ENCODE data around the gene DAB1.

DAB1 gene

DNA sequence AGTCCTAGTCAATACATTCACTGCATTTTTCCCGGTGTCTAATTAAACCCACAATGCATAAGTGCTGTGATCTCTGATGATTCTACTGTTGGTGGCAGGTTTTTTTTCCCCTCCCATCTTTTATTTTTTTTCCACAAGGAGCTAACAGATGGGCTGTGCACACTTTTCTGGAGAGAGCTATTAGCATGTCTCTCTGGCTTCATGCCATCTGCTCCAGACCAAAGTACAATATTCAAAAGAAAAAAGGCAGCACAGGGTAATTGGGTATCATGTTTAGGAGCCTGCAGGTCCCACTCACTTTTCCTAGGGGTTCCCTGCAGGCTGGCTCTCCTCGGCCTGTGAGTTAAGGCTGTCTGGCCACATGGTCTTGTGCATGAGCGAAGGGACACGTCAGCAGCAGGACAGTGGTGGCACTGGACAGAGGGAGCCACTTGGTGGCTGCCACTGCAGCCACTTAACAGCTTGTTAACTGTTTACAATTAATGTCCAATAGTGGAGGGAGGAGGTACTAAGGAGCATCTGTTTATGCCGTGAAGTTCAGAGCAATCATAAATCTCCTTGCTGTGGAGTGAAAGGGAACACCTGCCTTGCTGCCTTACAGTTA lies 404.5 kb downstream of the DAB1 start:
- DNase-seq (ENCODE audit: low spot score): no peak

DNA sequence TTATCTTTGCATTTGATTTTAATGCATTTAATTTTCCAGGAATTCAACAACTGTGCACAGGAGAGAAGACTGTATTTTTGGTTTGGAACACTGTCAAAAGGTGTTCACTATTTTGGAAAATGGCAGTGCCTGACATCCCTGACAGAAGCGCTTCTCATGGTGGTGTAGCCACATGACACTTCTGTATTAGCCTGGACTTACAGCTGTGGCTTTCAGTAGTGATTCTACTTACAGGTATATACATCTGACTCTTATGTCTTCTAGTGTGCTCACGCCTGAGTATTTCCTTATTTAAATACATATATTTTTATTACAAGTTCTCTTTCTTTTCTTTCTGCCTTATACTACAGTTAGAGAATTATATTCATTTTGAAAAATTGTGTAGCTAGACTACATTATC lies 405.7 kb downstream of the DAB1 start:
- DNase-seq (ENCODE audit: low spot score): no peak

DNA sequence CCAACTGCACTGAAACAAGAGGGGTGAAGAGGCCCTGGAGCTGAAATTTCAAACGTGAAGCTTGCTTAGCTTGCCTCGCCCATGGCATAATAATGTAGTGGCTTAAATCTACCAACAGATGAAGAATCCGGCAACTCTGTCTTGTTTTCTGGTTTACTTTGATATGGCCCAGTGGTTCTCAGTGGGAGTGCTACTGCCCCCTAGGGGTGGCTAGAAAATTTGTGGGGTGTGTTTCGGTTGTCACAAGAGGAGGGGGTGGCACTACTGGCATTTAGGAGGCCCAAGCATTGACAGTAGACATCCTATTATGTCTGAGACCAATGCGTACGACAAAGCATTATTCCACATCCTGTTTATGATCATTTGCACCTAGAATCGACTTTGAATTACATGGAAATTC lies 406.1 kb downstream of the DAB1 start:
- DNase-seq (ENCODE audit: low spot score): peak; percentile 46

DNA sequence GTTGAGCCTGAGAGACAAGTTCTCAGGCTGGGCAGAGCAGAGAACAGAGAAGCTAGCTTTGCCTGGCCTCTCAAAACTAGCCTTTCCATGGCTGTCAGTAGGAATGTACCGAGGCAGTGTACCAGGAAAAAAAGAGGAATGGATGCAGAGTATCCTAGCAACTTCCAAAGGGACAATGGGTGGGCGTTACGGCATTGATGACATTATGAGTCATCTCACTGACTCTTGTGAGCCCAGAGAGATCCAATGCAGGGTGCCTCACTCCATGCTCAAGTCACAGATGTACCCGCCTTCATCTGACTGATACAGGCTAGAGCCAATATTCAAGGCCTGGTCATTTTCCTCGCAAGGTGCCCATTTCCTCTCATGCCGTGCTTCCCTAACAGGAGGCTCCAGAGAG lies 406.7 kb downstream of the DAB1 start:
- no peak for DNase-seq (ENCODE audit: low spot score)

DNA sequence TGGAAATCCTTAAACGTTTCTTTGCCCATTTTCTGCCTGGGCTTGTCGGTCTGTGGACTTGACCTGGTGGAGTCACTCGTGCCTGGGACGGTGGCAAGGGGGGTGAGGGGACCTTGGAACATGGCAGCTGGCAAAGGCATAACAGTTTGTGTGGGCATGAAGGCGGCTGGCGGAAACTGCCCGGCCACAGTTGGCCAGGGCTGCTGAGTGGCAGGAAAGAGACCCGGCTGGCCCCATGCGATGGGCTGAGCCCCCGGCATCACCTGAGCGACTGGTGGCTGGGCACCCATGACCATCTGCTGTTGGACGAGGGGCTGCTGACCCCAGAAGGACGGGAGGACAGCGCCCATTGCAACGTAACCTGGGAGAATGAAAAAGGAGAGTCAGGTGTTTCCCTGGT lies 408.8 kb downstream of the DAB1 start:
- no peak for DNase-seq (ENCODE audit: low spot score)

DNA sequence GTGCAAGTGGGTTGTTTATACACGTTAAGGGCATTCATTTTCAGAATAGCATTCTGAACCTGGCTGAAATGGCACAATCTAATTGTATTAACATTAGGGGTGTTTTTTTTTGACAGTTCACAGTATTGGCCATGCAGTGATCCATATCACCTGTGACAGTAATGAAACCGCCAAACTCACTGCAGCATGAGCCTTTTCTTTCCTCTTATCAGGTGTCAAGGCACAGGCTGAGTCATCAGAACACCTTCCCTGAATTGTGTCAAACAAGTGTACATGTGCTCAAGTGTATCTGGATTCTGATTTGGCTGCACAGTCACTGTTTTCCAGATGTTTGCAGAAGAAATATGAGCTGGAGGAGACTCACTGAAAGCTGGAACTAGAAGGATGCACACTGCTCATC lies 410.3 kb downstream of the DAB1 start:
- DNase-seq (ENCODE audit: low spot score): no peak

DNA sequence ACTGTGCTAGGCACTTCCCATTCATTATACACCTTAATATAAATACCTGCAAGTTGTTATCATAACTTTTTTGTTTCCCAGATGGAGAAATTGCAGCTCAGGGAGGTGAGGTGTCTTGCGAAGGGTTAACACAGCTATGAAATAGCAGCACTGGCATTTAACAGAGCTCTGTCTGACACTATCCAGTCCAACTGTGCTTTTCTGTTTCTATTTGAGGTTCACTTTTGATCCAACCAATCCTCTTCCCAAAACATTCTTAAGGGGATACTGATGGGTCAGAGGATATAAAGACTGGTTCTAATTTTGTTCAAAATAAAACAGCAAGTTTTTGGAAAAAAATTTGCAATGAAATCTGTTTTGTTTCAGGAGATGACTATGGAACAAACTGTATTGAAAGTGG lies 411.5 kb downstream of the DAB1 start:
- DNase-seq (ENCODE audit: low spot score): no peak

DNA sequence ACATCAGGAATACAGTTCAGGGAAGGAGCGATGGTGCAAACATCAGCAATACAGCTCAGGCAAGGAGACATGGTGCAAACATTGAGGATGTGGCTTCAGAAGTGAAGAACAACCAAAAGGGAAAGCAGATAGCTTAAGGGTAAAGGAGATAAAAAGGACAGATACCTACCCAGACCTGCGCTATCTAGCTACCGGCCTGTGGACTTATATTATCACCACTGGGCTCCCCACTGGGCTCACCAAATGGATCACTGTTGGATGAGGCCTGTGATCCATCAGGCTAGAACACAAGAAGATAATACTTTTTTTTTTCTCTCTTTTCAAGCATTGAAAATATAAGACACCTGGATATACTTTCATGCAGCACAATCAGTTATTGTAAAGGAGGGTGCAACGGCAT lies 413.3 kb downstream of the DAB1 start:
- DNase-seq (ENCODE audit: low spot score): no peak

DNA sequence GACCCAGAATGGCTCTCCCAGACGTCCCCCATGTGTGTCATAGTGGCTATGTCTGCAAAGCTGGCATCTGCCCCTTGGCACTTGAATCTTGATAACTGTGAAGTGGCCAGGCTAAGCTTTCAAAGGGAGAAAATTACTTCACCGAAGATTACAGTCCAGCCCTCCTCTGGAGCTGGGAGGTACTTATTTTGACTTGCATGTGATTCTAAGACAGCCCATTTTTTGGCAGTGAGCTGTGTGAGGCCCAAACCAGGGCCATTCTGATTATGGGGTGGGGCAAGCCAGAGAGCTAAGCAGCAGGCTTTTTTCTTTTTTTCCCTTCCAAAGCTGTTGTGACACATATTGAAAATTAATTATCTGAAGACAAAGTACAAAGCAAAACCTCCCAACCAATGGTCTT lies 415.9 kb downstream of the DAB1 start:
- no peak for DNase-seq (ENCODE audit: low spot score)

DNA sequence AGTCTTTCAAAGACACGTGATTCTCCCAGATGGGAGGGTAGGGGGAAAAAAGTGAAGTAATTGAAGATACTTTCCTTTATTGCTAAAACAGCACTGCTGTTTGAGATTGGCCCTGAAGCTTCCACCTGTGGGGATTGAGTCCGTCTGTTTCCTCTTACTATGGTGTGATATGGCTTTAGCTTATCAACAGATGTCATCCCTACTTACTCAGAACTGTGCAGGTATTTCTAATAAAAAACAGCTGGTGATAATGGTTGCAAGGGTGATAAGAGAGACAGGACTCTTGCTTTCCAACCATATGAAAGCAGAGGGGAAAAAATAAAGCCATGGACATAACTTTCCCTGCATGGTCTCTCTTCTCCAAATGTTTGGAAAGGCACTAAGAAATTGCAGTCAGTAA lies 416.4 kb downstream of the DAB1 start:
- DNase-seq (ENCODE audit: low spot score): no peak

DNA sequence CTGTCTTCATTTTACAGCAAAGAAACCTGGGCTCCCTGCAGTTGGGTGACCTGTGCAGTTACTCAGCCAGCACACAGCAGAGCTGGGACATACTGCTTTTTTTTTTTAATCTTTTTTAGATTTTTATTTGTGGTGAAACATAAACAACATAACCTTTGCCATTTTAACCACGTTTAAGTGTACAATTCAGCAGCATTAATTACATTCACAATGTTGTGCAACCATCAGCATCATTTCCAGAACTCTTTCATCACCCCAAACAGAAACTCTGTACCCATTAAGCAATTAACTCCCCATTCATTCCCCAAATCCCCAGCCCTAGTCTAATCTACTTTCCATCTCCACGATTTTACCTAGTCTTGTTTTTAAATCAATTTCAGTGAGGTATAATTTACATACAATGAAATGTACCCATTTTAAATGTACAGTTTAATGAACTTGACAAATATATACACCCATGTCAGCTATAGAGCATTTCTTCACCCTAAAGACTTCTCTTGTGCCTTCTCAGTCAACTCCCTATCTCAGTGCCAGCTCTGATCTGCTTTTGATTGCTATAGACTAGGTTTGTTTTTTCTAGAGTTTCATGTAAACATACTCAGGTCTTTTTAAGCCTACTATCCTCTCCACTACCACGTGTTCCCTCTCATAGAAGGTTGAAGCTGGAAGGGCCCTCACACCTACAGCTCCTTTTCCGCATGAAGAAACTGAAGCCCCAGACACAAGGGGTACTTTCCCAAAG lies 420.3 kb downstream of the DAB1 start:
- DNase-seq (ENCODE audit: low spot score): no peak

DNA sequence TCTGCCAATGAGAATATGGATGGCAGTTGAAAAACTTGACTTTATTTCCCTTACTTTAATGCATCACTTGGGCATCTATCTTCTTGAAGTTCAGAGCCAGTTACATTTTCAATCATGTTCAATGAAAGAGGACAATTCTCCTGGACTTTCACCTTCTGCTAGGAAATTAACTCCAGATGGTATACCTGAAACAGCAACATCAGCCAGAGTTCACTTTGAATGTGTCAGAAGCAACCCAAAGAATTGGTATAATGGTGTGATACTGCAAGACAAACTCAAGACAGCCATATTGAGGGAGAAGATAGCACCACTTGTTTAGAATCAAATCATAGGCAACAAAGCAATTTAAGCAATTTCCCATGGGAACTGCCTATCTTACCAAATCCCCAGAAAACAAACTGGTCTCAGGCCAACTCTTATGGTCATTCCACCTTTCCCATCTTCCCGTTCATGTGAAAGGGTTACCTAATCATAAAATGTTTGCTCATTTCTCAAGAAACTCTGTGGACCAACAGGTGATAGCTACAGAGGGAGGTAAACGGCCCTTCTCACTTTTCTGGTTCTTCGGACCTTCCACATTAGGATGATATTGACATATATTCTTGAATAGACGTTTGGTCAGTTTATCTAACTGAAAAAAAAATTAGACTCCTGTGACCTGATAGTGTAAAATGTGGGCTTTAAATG lies 428.3 kb downstream of the DAB1 start:
- no peak for DNase-seq (ENCODE audit: low spot score)

DNA sequence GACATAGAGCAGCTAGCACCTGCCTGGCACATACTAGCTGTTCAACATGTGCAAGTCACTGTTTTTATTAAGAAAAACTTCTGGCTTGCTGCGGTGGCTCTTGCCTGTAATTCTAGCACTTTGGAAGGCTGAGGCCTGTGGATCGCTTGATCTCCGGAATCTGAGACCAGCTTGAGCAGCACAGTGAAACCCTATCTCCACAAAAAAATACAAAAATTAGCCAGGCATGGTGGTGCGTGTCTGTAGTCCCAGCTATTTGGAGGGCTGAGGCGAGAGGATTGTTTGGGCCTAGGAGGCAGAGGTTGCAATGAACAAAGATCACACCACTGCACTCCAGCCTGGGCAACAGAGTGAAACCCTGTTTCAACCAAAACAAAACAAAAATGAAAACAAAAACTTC lies 430.4 kb downstream of the DAB1 start:
- no peak for DNase-seq (ENCODE audit: low spot score)

DNA sequence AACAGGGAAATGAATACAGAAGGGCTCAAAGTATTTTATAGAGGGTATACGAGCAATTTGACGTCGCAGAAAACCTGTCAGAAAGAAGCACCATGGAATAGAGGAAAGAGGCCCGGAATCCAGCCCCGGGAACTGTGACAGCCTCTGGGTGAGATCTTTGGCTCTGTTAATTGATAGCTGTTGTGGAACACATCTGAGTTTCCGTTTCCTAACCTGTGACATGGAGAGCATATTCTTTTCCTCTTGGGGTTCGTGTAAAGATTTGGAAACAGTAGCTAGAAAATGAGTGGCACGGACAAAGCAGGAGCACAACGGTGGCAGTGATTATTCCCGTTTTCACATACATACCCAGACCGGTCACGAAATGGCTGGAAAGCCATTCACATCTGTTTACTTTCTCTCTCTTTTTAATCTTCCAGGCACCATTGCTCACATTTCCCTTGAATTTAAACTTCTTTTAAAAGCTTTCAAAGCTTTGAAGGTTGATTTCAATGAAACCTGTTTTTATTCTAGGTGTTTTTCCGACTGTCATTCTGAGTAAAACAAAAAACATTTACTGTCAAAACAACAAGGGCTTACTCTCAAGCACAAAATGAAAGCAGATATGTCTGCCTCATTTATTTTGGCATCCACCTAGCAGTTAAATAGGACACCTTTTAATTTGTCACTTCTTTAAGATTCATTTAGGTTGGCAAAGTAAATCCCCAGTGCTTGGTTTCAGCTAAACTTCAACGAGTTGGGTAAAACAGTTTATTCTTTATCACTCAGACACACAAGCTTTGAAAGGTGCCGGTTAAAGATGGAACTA lies 431.3 kb downstream of the DAB1 start:
- DNase-seq (ENCODE audit: low spot score): no peak

DNA sequence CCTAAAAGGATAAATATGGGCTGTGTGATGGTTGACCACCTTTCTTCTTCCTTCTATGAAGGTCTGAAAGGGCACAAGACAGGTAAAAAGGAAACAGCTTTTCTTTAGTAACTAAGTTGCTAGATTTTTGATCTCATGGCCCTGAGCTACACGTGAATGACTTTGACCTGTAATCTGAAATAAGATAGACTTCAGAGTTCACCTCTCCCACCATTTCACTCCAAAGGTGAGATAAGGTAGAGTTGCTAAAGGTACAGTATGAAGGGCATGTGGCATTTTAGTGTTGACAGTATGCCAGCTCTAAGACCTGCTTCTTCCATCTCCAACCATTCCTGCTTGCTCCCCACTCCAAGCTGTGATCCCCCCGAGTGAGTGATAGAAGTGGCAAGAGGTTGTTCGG lies 432.3 kb downstream of the DAB1 start:
- DNase-seq (ENCODE audit: low spot score): no peak

DNA sequence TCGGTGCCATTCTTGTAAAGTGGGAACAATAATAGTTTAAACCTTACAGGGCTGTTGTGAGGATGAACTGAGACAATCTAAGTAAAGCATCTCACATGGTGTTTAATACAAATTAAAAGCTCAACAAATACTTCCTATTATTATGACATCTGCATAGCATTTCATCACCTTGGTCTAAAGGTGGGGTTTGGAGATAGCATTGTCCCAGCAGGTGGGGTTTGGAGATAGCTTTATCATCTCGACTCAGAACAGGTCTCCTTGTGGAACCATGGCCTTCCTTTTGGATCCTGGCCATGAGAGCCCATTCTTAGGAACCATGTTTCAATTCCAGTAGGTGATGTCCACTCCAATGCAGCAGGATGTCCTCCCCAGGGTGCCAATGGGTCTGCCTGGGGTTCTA lies 437.5 kb downstream of the DAB1 start:
- DNase-seq (ENCODE audit: low spot score): no peak

DNA sequence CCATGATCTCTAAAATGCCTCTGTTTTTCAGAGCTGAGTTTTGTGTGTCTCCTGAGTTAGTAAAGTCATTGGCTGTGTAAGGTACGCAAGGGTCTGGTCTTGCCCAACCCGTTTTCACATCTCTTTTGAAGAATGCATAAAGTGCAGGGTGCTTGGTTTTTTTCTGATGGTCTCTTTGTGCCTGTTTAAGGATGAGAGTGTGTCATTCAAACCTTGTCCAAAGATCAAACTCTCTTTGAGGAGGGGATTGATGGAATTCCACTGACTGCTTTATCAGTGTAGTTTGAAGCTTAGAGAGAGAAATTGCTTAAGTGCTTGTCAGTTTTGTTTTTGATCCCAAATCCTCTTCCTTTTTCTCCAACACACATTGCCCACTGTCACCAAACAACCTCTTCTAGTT lies 438.0 kb downstream of the DAB1 start:
- DNase-seq (ENCODE audit: low spot score): no peak

DNA sequence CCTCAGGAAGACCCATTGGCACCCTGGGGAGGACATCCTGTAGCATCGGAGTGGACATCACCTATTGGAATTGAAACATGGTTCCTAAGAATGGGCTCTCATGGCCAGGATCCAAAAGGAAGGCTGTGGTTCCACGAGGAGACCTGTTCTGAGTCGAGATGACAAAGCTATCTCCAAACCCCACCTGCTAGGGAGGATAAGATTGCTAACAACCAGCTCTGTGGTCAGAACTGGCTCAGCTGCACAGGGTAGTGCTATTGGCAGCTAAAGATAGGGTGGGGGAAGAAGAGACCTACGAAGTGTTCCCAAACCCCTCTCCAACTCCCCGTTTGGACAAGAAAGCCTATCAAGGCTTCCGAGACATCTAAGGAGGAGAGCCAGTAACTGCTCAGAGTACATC lies 440.4 kb downstream of the DAB1 start:
- DNase-seq (ENCODE audit: low spot score): no peak

DNA sequence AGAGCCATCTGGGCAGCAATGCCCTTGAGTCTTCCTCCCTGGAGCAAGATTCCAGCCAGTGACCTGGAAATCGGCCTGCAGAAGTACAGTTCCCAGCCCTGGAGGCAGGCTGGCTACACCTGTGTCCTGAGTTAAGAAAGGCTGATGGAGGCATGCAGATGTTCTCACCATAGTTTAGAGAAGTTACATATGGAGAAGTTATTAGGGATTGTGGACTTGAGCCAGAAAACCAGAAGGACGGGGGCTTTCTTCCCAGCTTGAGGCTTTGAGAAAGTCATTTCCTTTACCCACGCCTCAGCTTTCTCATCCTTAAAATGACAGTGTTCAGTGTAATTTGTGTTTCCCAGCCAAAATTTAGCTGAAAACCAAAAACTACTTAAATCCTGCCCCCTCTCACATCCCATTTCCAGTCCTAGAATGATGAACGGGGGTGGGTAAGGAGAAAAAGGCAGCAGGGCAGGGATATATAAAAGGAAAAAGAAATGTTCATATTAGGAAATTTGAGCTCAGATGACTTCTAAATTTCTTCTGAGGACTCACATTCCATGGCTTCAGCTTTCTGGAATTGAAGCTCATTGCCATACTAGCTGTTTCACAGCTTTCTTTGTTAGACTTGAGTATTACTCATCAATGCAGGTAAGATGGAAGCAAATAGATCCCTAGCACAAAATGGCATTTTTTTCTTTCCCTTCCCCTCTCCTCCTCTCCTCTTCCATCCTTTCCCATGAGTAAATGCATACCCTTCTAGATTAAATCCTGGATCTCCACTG lies 443.7 kb downstream of the DAB1 start:
- no peak for DNase-seq (ENCODE audit: low spot score)

DNA sequence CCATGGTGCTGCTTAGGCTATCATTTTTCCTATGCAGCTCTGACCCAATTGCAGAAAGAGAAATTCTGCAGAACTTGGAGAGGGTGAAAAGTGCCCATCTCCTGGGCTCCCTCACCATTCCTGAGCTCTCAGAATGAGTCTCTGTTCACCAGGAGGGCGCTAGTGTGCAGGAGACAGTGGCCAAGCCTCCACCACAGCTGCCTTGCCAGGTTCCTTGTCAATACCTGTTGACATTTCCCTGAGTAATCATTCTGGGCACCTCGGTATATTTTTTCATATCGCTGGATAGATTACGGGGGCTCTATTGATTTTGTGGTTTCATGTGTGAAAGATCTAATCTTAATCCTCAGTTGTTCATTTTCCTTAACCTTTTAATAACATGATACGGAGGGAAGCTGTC lies 445.0 kb downstream of the DAB1 start:
- no peak for DNase-seq (ENCODE audit: low spot score)

DNA sequence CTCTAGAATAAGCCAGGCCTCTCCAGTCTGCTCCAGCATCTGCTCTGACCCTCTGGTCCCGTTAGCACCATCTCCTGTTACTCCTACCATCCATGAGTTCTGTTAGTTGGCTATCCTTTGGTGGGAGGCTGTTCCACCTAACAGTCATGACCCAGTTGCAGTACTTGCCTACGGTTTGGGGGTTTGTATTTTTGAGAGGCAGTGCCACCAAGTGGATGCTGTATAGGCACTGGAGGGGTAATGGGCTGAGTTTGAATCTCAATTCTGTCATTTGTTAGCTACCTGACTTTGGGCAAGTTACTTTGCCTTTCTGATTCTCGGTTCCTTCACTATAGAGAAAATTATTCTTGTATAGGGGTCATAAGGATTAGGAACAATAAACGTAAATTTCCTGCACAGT lies 445.9 kb downstream of the DAB1 start:
- DNase-seq (ENCODE audit: low spot score): no peak

DNA sequence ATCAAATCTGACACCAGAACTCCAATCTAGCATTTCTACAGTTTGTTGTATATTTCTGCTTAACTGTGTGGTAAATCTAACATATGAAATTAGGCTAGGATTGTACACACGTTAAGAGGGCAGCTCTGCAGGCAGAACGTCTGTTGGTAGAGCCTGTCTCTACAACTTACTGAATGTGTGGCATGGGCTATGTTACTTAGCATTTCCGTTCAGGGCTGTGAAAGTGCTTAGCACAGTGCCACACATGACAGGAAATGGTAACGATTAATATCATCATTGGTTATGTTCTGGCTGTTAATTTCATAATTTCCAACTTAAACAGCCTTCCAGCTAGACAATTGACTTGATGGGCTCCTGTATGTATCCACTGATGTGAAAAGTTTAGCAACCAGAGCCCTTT lies 448.4 kb downstream of the DAB1 start:
- DNase-seq (ENCODE audit: low spot score): no peak
